CD4-positive, alpha-beta memory T cell (primary cell): ENCODE measurements around the gene LGALS13. TPM values are rescaled to one million over a fixed set of nuclear protein-coding genes. Genes with fewer than 3 reads are reported as not detected.

Experiments used
- CTCF ChIA-PET: fragments of 350-600 bp; sonication (Branson Sonifier 250); formaldehyde crosslinking; loops from one replicate; lab custom pipeline; 2021; ENCODE audit warnings: inconsistent platforms; ENCODE audit not compliant: partially characterized antibody; lab: Charles Lee
- POLR2A ChIA-PET: fragments of 350-600 bp; sonication (Branson Sonifier 250); formaldehyde crosslinking; loops from one replicate; lab custom pipeline; 2021; ENCODE audit not compliant: partially characterized antibody; lab: Charles Lee
- DNase-seq, 5 donors: peaks; one replicate each; pipeline versions ENCODE4 v3.0.0 to v3.0.0-alpha.2; 2020 to 2022; ENCODE audit warnings: mixed read lengths in 1 of 5
- H3K27ac ChIP-seq: one replicate; pipeline ENCODE4 v1.7.0; 2013; ENCODE audit warnings: low read depth, low read length
- H3K27me3 ChIP-seq: 2 replicates; pipeline ENCODE4 v1.7.0; 2013; ENCODE audit warnings: mild to moderate bottlenecking, low read length, moderate library complexity; ENCODE audit not compliant: insufficient read depth
- H3K36me3 ChIP-seq: 2 replicates; pipeline ENCODE4 v1.7.0; 2013; ENCODE audit warnings: mild to moderate bottlenecking, low read length, moderate library complexity; ENCODE audit not compliant: insufficient read depth
- H3K4me1 ChIP-seq: 2 replicates; pipeline ENCODE4 v1.7.0; 2013; ENCODE audit warnings: mild to moderate bottlenecking, low read length, moderate library complexity; ENCODE audit not compliant: insufficient read depth
- H3K4me3 ChIP-seq, 2 donors: one replicate each; pipeline ENCODE4 v1.7.0; 2013; ENCODE audit warnings: low read length in 2 of 2, mild to moderate bottlenecking in 1 of 2
- H3K9me3 ChIP-seq, 2 donors: one replicate each; pipeline ENCODE4 v1.7.0; 2013; ENCODE audit warnings: low read length in 2 of 2, control low read depth in 1 of 2; ENCODE audit not compliant: control insufficient read depth in 1 of 2
- H3K27ac Mint-ChIP-seq, 7 donors: one replicate each; pipeline ENCODE4 v1.8.0; 2020 to 2021; ENCODE audit warnings: mixed read lengths in 7 of 7, mild to moderate bottlenecking in 6 of 7, inconsistent platforms in 3 of 7, moderate library complexity in 3 of 7
- H3K27me3 Mint-ChIP-seq, 2 donors: one replicate each; pipeline ENCODE4 v1.8.0; 2020 to 2021; ENCODE audit warnings: mixed read lengths in 2 of 2
- H3K36me3 Mint-ChIP-seq, 2 donors: one replicate each; pipeline ENCODE4 v1.8.0; 2020 to 2021; ENCODE audit warnings: mixed read lengths in 2 of 2, inconsistent platforms in 1 of 2, mild to moderate bottlenecking in 1 of 2
- H3K4me1 Mint-ChIP-seq, 4 donors: one replicate each; pipeline ENCODE4 v1.8.0; 2020 to 2021; ENCODE audit warnings: mixed read lengths in 4 of 4, mild to moderate bottlenecking in 1 of 4
- H3K4me3 Mint-ChIP-seq, 8 donors: one replicate each; pipeline ENCODE4 v1.8.0; 2020 to 2021; ENCODE audit warnings: mixed read lengths in 8 of 8, mild to moderate bottlenecking in 7 of 8, moderate library complexity in 6 of 8, inconsistent platforms in 3 of 8
- H3K9me3 Mint-ChIP-seq, 8 donors: one replicate each; pipeline ENCODE4 v1.8.0; 2020 to 2021; ENCODE audit warnings: mixed read lengths in 8 of 8, mild to moderate bottlenecking in 5 of 8, inconsistent platforms in 3 of 8, moderate library complexity in 1 of 8
- intact Hi-C: fragments of 100-400 bp; cut with micrococcal nuclease; formaldehyde crosslinking; loops from one replicate; pipeline ENCODE4 v1.15.1; 2023
- polyA plus RNA-seq, 2 donors: library from polyadenylated mRNA; unstranded; fragments of 300-500 nt; fragmentation: Illumina TruSeq; gene quantifications; one replicate each; pipeline ENCODE4 v1.2.3, GENCODE V29; 2021
- total RNA-seq, 2 experiments: library from RNA; stranded (reverse); gene quantifications; one replicate each; pipeline ENCODE4 v1.2.3, GENCODE V29; 2021

The LGALS13 gene
- total and polyA plus RNA-seq, 4 experiments from 2014 or later: not detected

DNA sequence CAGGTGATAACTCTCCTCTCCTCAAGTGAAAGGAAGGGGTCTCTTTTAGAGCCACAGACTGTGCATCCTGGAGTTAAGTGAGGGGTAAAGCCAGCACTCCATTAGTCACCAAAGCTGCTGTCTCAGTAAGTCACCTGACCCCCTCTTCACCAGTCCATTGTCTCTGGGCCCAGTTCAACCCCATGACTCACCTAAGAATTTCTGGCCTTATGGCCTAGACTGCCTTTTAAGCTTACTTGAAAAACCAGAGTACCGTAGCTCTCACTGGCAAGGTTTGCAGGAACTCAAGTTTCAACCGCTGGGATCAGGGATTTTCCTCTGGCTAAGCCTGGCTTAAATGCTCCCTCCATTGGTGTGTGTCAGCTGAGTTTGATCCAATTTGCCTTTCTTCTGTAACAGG, 38.9 kb upstream of the LGALS13 start:
- Mint-ChIP-seq H3K4me3 (no peak overlapping the region), H3K27me3 (peaks cover 0 to 1% of the 10 kb centered on the region in 2 donors), H3K27ac (no peak overlapping the region), H3K36me3 (no peaks in the 10 kb centered on the region), H3K4me1 (peaks cover 6 to 12% (median 10%) of the 10 kb centered on the region in 4 donors), H3K9me3 (peaks cover 0 to 2% (median 0%) of the 10 kb centered on the region in 8 donors)
- Histone ChIP-seq H3K36me3 (no peaks in the 10 kb centered on the region), H3K9me3 (no peaks in the 10 kb centered on the region), H3K4me1 (peaks cover 10% of the 10 kb centered on the region), H3K4me3 (no peak overlapping the region), H3K27me3 (no peaks in the 10 kb centered on the region), H3K27ac (no peak overlapping the region)
- DNase-seq: no peak
- intact Hi-C loops: no loop called here
- ChIA-PET CTCF (no interaction called here), POLR2A (interaction anchor here (0.5 to 0.9 kb wide), 2 partner anchors 108 to 204 kb away, joined by 3 read pairs; no protein-coding TSS in a partner anchor)

- ChIA-PET POLR2A (no interaction called here), CTCF (interaction anchor here (1.9 kb wide), 1 partner anchor 15 kb away, joined by 4 read pairs; no protein-coding TSS in a partner anchor)
- Mint-ChIP-seq H3K4me3 (no peak overlapping the region), H3K4me1 (no peaks in the 10 kb centered on the region), H3K36me3 (no peaks in the 10 kb centered on the region), H3K27me3 (peaks cover 0 to 11% of the 10 kb centered on the region in 2 donors), H3K9me3 (peaks cover 0 to 2% (median 0%) of the 10 kb centered on the region in 8 donors), H3K27ac (no peak overlapping the region)
- Histone ChIP-seq H3K27me3 (no peaks in the 10 kb centered on the region), H3K27ac (no peak overlapping the region), H3K4me3 (no peak overlapping the region), H3K9me3 (no peaks in the 10 kb centered on the region), H3K36me3 (no peaks in the 10 kb centered on the region), H3K4me1 (no peaks in the 10 kb centered on the region)
- intact Hi-C loops: no loop called here
- DNase-seq: no peak
These were observed 36.3 kb upstream of the LGALS13 start for GRCh38 chr19:39566064-39566463.

DNA sequence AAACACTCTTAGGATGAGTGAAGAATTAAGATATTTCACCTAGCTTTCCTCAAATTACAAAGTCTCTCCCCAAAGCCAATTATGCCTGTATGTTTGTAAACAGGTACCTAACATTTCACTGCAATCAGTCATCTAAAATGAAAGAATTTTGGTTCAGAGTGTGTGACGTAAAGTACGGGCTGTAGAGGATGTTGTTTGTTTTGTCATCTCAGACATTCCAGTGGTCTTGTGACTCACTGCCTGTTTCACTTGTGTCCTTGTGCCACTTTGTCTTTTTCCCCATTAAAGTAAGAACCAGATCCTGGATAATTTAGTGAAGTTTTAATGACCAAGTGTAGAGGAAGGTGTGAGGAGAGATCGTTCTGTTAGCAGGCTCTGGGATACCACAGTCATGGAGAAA, 33.7 kb upstream of the LGALS13 start:
- H3K27me3 ChIP-seq: no peaks in the 10 kb centered on the region
- ChIA-PET POLR2A (no interaction called here), CTCF (no interaction called here)
- no peaks in the 10 kb centered on the region for H3K4me1 Mint-ChIP-seq
- peaks cover 0 to 10% (median 7%) of the 10 kb centered on the region in 8 donors for H3K9me3 Mint-ChIP-seq
- H3K27me3 Mint-ChIP-seq: peaks cover 7 to 16% of the 10 kb centered on the region in 2 donors
- no peak overlapping the region for H3K4me3 Mint-ChIP-seq
- H3K9me3 ChIP-seq: no peaks in the 10 kb centered on the region
- H3K36me3 ChIP-seq: no peaks in the 10 kb centered on the region
- H3K4me3 ChIP-seq: no peak overlapping the region
- H3K4me1 ChIP-seq: no peaks in the 10 kb centered on the region
- H3K36me3 Mint-ChIP-seq: peaks cover 0 to 1% of the 10 kb centered on the region in 2 donors
- no peak overlapping the region for H3K27ac Mint-ChIP-seq
- intact Hi-C loops: no loop called here
- DNase-seq: no peak
- no peak overlapping the region for H3K27ac ChIP-seq

DNA sequence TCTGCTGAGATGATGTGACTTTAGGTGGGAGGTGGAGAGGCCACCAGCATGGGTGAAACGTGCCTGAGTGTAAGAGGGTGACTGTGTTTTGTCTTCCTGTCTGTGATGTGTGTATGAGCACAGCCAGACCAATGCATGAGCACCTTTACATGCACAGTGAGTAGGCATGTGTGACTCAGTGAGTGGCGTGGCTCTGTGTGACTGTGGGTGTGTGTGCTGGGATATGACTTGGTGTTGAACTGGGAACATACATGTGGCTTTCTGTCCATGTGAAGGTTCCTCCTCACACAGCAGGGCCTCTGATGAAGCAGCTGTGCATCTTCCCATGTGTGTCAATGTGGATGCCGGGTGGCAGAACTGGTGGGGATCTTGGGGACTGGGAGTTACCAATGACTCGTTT, 19.9 kb upstream of the LGALS13 start:
- no peak for DNase-seq
- H3K4me1 Mint-ChIP-seq: no peaks in the 10 kb centered on the region
- CTCF ChIA-PET: no interaction called here
- no peaks in the 10 kb centered on the region for H3K4me1 ChIP-seq
- peaks cover 22 to 43% of the 10 kb centered on the region in 2 donors for H3K27me3 Mint-ChIP-seq
- H3K4me3 ChIP-seq: no peak overlapping the region
- intact Hi-C loops: no loop called here
- H3K36me3 ChIP-seq: no peaks in the 10 kb centered on the region
- H3K9me3 Mint-ChIP-seq: peaks cover 0 to 24% (median 11%) of the 10 kb centered on the region in 8 donors
- H3K9me3 ChIP-seq: no peaks in the 10 kb centered on the region
- H3K27ac Mint-ChIP-seq: no peak overlapping the region
- H3K36me3 Mint-ChIP-seq: peaks cover 0 to 4% of the 10 kb centered on the region in 2 donors
- no peak overlapping the region for H3K4me3 Mint-ChIP-seq
- H3K27me3 ChIP-seq: no peaks in the 10 kb centered on the region
- POLR2A ChIA-PET: no interaction called here
- no peak overlapping the region for H3K27ac ChIP-seq

- no peaks in the 10 kb centered on the region for H3K4me1 ChIP-seq
- H3K4me3 ChIP-seq: no peak overlapping the region
- no peaks in the 10 kb centered on the region for H3K9me3 ChIP-seq
- POLR2A ChIA-PET: no interaction called here
- peaks cover 0 to 4% of the 10 kb centered on the region in 2 donors for H3K36me3 Mint-ChIP-seq
- no peaks in the 10 kb centered on the region for H3K4me1 Mint-ChIP-seq
- no peaks in the 10 kb centered on the region for H3K36me3 ChIP-seq
- H3K27me3 Mint-ChIP-seq: peaks cover 18 to 43% of the 10 kb centered on the region in 2 donors
- DNase-seq: no peak
- H3K27ac ChIP-seq: no peak overlapping the region
- CTCF ChIA-PET: no interaction called here
- intact Hi-C loops: no loop called here
- H3K9me3 Mint-ChIP-seq: peaks cover 0 to 19% (median 10%) of the 10 kb centered on the region in 8 donors
- H3K27ac Mint-ChIP-seq: no peak overlapping the region
- no peak overlapping the region for H3K4me3 Mint-ChIP-seq
- H3K27me3 ChIP-seq: no peaks in the 10 kb centered on the region
These were observed 19.3 kb upstream of the LGALS13 start for GRCh38 chr19:39582891-39583625.

DNA sequence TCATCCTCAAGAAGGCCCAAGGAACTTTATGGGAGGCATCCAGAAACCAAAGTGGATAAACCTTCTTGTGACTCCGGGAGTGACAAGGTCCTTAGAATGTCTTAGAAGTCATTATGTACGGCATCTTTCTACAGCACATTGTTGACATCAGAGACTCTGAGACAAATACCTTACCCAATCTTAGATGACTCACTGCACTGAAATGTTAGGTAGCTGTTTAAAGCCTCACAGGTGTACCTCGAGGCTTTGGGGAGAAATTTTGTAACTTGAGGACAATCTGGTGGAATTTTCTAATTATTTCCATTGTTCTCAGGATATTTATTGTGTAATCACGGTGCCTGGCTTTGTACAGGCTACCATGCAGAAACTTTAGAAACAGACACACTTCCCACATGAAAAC, 14.8 kb upstream of the LGALS13 start:
- peaks cover 15 to 38% of the 10 kb centered on the region in 2 donors for H3K27me3 Mint-ChIP-seq
- H3K4me3 Mint-ChIP-seq: no peak overlapping the region
- no peaks in the 10 kb centered on the region for H3K9me3 ChIP-seq
- intact Hi-C loops: no loop called here
- no peaks in the 10 kb centered on the region for H3K4me1 ChIP-seq
- DNase-seq: no peak
- no peak overlapping the region for H3K4me3 ChIP-seq
- H3K9me3 Mint-ChIP-seq: peaks cover 0 to 7% (median 0%) of the 10 kb centered on the region in 8 donors
- H3K27me3 ChIP-seq: no peaks in the 10 kb centered on the region
- no peaks in the 10 kb centered on the region for H3K4me1 Mint-ChIP-seq
- no peak overlapping the region for H3K27ac Mint-ChIP-seq
- ChIA-PET CTCF (no interaction called here), POLR2A (no interaction called here)
- no peak overlapping the region for H3K27ac ChIP-seq
- no peaks in the 10 kb centered on the region for H3K36me3 ChIP-seq
- no peaks in the 10 kb centered on the region for H3K36me3 Mint-ChIP-seq

- no peak for DNase-seq
- Histone ChIP-seq H3K4me3 (no peak overlapping the region), H3K27ac (no peak overlapping the region), H3K27me3 (no peaks in the 10 kb centered on the region), H3K36me3 (no peaks in the 10 kb centered on the region), H3K4me1 (no peaks in the 10 kb centered on the region), H3K9me3 (no peaks in the 10 kb centered on the region)
- intact Hi-C loops: no loop called here
- POLR2A ChIA-PET: no interaction called here
- CTCF ChIA-PET: no interaction called here
- peaks cover 0 to 7% (median 0%) of the 10 kb centered on the region in 8 donors for H3K9me3 Mint-ChIP-seq
- H3K36me3 Mint-ChIP-seq: no peaks in the 10 kb centered on the region
- no peak overlapping the region for H3K4me3 Mint-ChIP-seq
- no peaks in the 10 kb centered on the region for H3K4me1 Mint-ChIP-seq
- no peak overlapping the region for H3K27ac Mint-ChIP-seq
- H3K27me3 Mint-ChIP-seq: peaks cover 15 to 44% of the 10 kb centered on the region in 2 donors
These were observed 14.3 kb upstream of the LGALS13 start for GRCh38 chr19:39588066-39588465.
